PC-3 (cell line): ENCODE measurements around the gene RIMS4. TPM values are rescaled to one million over a fixed set of nuclear protein-coding genes. Genes with fewer than 3 reads are reported as not detected.

Experiments used
- ATAC-seq: fragments of 200-7000 bp; cut with Tn5 transposase; 2 replicates; pipeline ENCODE4 v1.9.1; 2020; ENCODE audit warnings: mild to moderate bottlenecking, moderate library complexity
- BruUV-seq: library from RNA; stranded (reverse); fragments of 400-500 nt; replicated peaks from 2 replicates; lab custom pipeline; 2021; lab: Mats Ljungman, UMichigan
- CTCF ChIA-PET: fragments of 300-600 bp; sonication (Branson Sonifier 250); formaldehyde crosslinking; loops from one replicate; lab custom pipeline; 2022; ENCODE audit warnings: antibody characterized with exemption; lab: Charles Lee
- POLR2A ChIA-PET: fragments of 300-600 bp; sonication (Branson Sonifier 250); formaldehyde crosslinking; loops from one replicate; lab custom pipeline; 2022; ENCODE audit warnings: antibody characterized with exemption; ENCODE audit not compliant: unreplicated experiment; lab: Charles Lee
- DNase-seq: peaks from one replicate; pipeline ENCODE4 v3.0.0-alpha.2; 2015
- H2AFZ ChIP-seq: fragments of 300-600 bp; sonication (generic); 2 replicates; pipeline ENCODE4 v1.6.0; 2016; ENCODE audit warnings: antibody characterized with exemption, low read length
- H3F3A ChIP-seq: fragments of 300-600 bp; sonication (generic); one replicate; pipeline ENCODE4 v1.6.0; 2017; ENCODE audit warnings: antibody characterized with exemption, low read length, control low read depth, mild to moderate bottlenecking; ENCODE audit not compliant: unreplicated experiment
- H3K27ac ChIP-seq: fragments of 300-600 bp; sonication (generic); 2 replicates; pipeline ENCODE4 v1.5.1; 2016; ENCODE audit warnings: mild to moderate bottlenecking, low read length
- H3K27me3 ChIP-seq: fragments of 300-600 bp; sonication (generic); 2 replicates; pipeline ENCODE4 v1.6.1; 2016; ENCODE audit warnings: low read length, mixed read lengths
- H3K36me3 ChIP-seq: fragments of 300-600 bp; sonication (generic); 2 replicates; pipeline ENCODE4 v1.6.1; 2016; ENCODE audit warnings: low read depth, mixed run types, low read length, mixed read lengths
- H3K4me1 ChIP-seq: fragments of 300-600 bp; sonication (generic); 2 replicates; pipeline ENCODE4 v1.5.1; 2016; ENCODE audit warnings: low read length; ENCODE audit not compliant: insufficient read depth
- H3K4me2 ChIP-seq: fragments of 300-600 bp; sonication (generic); 2 replicates; pipeline ENCODE4 v1.6.0; 2016; ENCODE audit warnings: low read length
- H3K4me3 ChIP-seq: fragments of 300-600 bp; sonication (generic); 2 replicates; pipeline ENCODE4 v1.5.1; 2016; ENCODE audit warnings: mild to moderate bottlenecking, low read length, mixed read lengths
- H3K79me2 ChIP-seq: fragments of 300-600 bp; sonication (generic); 2 replicates; pipeline ENCODE4 v1.6.1; 2017; ENCODE audit warnings: low read length, mixed read lengths
- H3K9ac ChIP-seq: fragments of 300-600 bp; sonication (generic); 2 replicates; pipeline ENCODE4 v1.6.0; 2016; ENCODE audit warnings: mild to moderate bottlenecking, low read length
- H3K9me2 ChIP-seq: fragments of 300-600 bp; sonication (generic); replicated peaks from 2 replicates; pipeline ENCODE4 v1.6.1; 2016; ENCODE audit warnings: mixed run types, low read length, mixed read lengths
- H3K9me3 ChIP-seq: fragments of 300-600 bp; sonication (generic); 2 replicates; pipeline ENCODE4 v1.6.1; 2016; ENCODE audit warnings: low read length, mixed read lengths
- H4K20me1 ChIP-seq: fragments of 300-600 bp; sonication (generic); 2 replicates; pipeline ENCODE4 v1.6.1; 2016; ENCODE audit warnings: low read length, mixed read lengths
- CTCF ChIP-seq: fragments of 300-600 bp; sonication (generic); conservative IDR thresholded peaks from 2 replicates; pipeline ENCODE4 v1.5.1; 2017; ENCODE audit warnings: antibody characterized with exemption, low read depth, mild to moderate bottlenecking, low read length
- EZH2 ChIP-seq: fragments of 300-600 bp; sonication (generic); IDR thresholded peaks from one replicate; pipeline ENCODE4 v1.6.1; 2017; ENCODE audit warnings: antibody characterized with exemption, mild to moderate bottlenecking, low read length; ENCODE audit not compliant: unreplicated experiment
- EZH2phosphoT487 ChIP-seq: fragments of 300-600 bp; sonication (generic); IDR thresholded peaks from 2 replicates; pipeline ENCODE4 v1.6.1; 2018; ENCODE audit warnings: mild to moderate bottlenecking, antibody characterized with exemption, low read length, borderline replicate concordance
- intact Hi-C: fragments of 100-400 bp; cut with micrococcal nuclease; formaldehyde crosslinking; loops from 2 replicates; pipeline ENCODE4 v1.9.0; 2023
- total RNA-seq: library from RNA; depleted of rRNA; stranded (reverse); fragments of >200 nt; gene quantifications from 2 replicates; pipeline ENCODE4 v1.2.3, GENCODE V29; 2014

The RIMS4 gene
- total RNA-seq, 1 experiment from 2014 or later: 0.04 TPM

GRCh38 chr20:44781118-44781517 lies 29.2 kb downstream of the RIMS4 start:
- ATAC-seq: no peak
- intact Hi-C loops: no loop called here
- H3K36me3 ChIP-seq: no peaks in the 10 kb centered on the region
- POLR2A ChIA-PET: no interaction called here
- no peak overlapping the region for H3K4me3 ChIP-seq
- H3K79me2 ChIP-seq: no peaks in the 10 kb centered on the region
- H3K4me1 ChIP-seq: no peaks in the 10 kb centered on the region
- CTCF ChIA-PET: no interaction called here
- no peaks in the 10 kb centered on the region for H3F3A ChIP-seq
- no peak overlapping the region for H3K9ac ChIP-seq
- BruUV-seq: no TSS peak
- H4K20me1 ChIP-seq: no peaks in the 10 kb centered on the region
- no peaks in the 10 kb centered on the region for H3K9me3 ChIP-seq
- no peak overlapping the region for H2AFZ ChIP-seq
- TF ChIP-seq EZH2phosphoT487: no peak
- no peak for TF ChIP-seq EZH2
- no peak for TF ChIP-seq CTCF
- no peaks in the 10 kb centered on the region for H3K9me2 ChIP-seq
- DNase-seq: no peak
- H3K27me3 ChIP-seq: peaks cover 13% of the 10 kb centered on the region; the same call in 1 of the 2 replicates
- no peak overlapping the region for H3K27ac ChIP-seq
- H3K4me2 ChIP-seq: no peak overlapping the region

GRCh38 chr20:44780226-44780625 lies 30.1 kb downstream of the RIMS4 start:
- H3K9me3 ChIP-seq: no peaks in the 10 kb centered on the region
- no peak overlapping the region for H3K27ac ChIP-seq
- H3K36me3 ChIP-seq: no peaks in the 10 kb centered on the region
- ChIA-PET CTCF (no interaction called here), POLR2A (no interaction called here)
- BruUV-seq: no TSS peak
- DNase-seq (peak; percentile 70), ATAC-seq (peak; percentile 72)
- no peaks in the 10 kb centered on the region for H4K20me1 ChIP-seq
- no peaks in the 10 kb centered on the region for H3K79me2 ChIP-seq
- no peak overlapping the region for H3K4me3 ChIP-seq
- no peak for TF ChIP-seq EZH2
- TF ChIP-seq EZH2phosphoT487: no peak
- no peak for TF ChIP-seq CTCF
- no peaks in the 10 kb centered on the region for H3F3A ChIP-seq
- H3K9me2 ChIP-seq: no peaks in the 10 kb centered on the region
- H3K27me3 ChIP-seq: peaks cover 22% of the 10 kb centered on the region
- no peak overlapping the region for H3K4me2 ChIP-seq
- H3K4me1 ChIP-seq: no peaks in the 10 kb centered on the region
- H2AFZ ChIP-seq: no peak overlapping the region
- intact Hi-C loops: no loop called here
- no peak overlapping the region for H3K9ac ChIP-seq

- no peak for ATAC-seq
- no peak for TF ChIP-seq EZH2
- TF ChIP-seq EZH2phosphoT487: no peak
- no peak for TF ChIP-seq CTCF
- peaks cover 41% of the 10 kb centered on the region for H3K27me3 ChIP-seq
- BruUV-seq: no TSS peak
- H3K9ac ChIP-seq: no peak overlapping the region
- ChIA-PET CTCF (no interaction called here), POLR2A (interaction anchor here (0.6 kb wide), 1 partner anchor 8 kb away, joined by 3 read pairs; no protein-coding TSS in a partner anchor)
- H3K27ac ChIP-seq: no peak overlapping the region
- peak; percentile 51 for DNase-seq
- no peaks in the 10 kb centered on the region for H4K20me1 ChIP-seq
- H3K4me1 ChIP-seq: no peaks in the 10 kb centered on the region
- intact Hi-C loops: no loop called here
- no peaks in the 10 kb centered on the region for H3K79me2 ChIP-seq
- H3K36me3 ChIP-seq: no peaks in the 10 kb centered on the region
- no peaks in the 10 kb centered on the region for H3F3A ChIP-seq
- no peak overlapping the region for H3K4me3 ChIP-seq
- H3K9me2 ChIP-seq: no peaks in the 10 kb centered on the region
- H3K9me3 ChIP-seq: no peaks in the 10 kb centered on the region
- H3K4me2 ChIP-seq: no peak overlapping the region
- H2AFZ ChIP-seq: no peak overlapping the region
Measured at GRCh38 chr20:44776980-44777379, 33.4 kb downstream of the RIMS4 start.
